Chondrocyte (in vitro differentiated cells): ENCODE data around the gene ZG16B. TPM values are rescaled to one million over a fixed set of nuclear protein-coding genes. Genes with fewer than 3 reads are reported as not detected.

Experiments
- DNase-seq: peaks from one replicate; pipeline ENCODE4 v3.0.0; 2021; ENCODE audit warnings: mixed read lengths, low spot score
- H3K27ac Mint-ChIP-seq: one replicate; pipeline ENCODE4 v1.8.0; 2021; ENCODE audit warnings: mild to moderate bottlenecking, moderate library complexity, mixed read lengths; ENCODE audit not compliant: unreplicated experiment
- H3K27me3 Mint-ChIP-seq: 2 replicates; pipeline ENCODE4 v1.8.0; 2021; ENCODE audit warnings: low read depth, mixed read lengths
- H3K36me3 Mint-ChIP-seq: 2 replicates; pipeline ENCODE4 v1.8.0; 2021; ENCODE audit warnings: low read depth, mixed read lengths
- H3K4me1 Mint-ChIP-seq: 2 replicates; pipeline ENCODE4 v1.8.0; 2021; ENCODE audit warnings: low read depth, mild to moderate bottlenecking, mixed read lengths
- H3K4me3 Mint-ChIP-seq: one replicate; pipeline ENCODE4 v1.8.0; 2021; ENCODE audit warnings: mild to moderate bottlenecking, moderate library complexity, mixed read lengths; ENCODE audit not compliant: unreplicated experiment
- H3K9me3 Mint-ChIP-seq: 2 replicates; pipeline ENCODE4 v1.8.0; 2021; ENCODE audit warnings: low read depth, mixed read lengths
- CTCF ChIP-seq: fragments of 200-600 bp; sonication (generic); IDR thresholded peaks from 2 replicates; pipeline ENCODE4 v1.5.0; 2021; ENCODE audit warnings: antibody characterized with exemption, mild to moderate bottlenecking, moderate library complexity
- total RNA-seq: library from RNA; stranded (reverse); gene quantifications from 3 replicates; pipeline ENCODE4 v1.2.1, GENCODE V29; 2021

The ZG16B gene
- total RNA-seq, 1 donor from 2014 or later: 2.1 TPM

DNA sequence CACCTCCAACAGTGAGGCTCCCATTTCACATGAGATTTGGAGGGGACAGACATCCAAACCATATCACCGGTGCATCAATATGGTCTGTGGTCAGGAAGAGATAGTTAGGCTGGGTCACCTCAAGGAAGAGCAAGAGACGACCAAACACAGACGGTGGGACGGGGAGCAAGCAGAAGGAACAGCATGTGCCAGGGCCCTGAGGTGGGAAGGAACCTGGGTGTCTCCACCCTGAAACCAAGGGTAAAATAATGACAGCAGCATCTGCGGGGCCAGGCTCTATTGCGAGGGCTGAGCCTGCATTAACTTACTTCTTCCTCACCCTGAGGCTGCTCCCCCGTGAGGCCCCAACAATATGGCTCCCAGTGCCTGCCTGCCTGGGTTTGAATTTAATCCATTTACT, 21.9 kb upstream of the ZG16B start:
- no peak for TF ChIP-seq CTCF
- H3K36me3 Mint-ChIP-seq: peaks cover 5% of the 10 kb centered on the region
- peaks cover 47% of the 10 kb centered on the region for H3K27me3 Mint-ChIP-seq
- no peaks in the 10 kb centered on the region for H3K4me1 Mint-ChIP-seq
- no peak overlapping the region for H3K4me3 Mint-ChIP-seq
- peaks cover 29% of the 10 kb centered on the region for H3K9me3 Mint-ChIP-seq
- peak; percentile 48 for DNase-seq
- no peak overlapping the region for H3K27ac Mint-ChIP-seq

DNA sequence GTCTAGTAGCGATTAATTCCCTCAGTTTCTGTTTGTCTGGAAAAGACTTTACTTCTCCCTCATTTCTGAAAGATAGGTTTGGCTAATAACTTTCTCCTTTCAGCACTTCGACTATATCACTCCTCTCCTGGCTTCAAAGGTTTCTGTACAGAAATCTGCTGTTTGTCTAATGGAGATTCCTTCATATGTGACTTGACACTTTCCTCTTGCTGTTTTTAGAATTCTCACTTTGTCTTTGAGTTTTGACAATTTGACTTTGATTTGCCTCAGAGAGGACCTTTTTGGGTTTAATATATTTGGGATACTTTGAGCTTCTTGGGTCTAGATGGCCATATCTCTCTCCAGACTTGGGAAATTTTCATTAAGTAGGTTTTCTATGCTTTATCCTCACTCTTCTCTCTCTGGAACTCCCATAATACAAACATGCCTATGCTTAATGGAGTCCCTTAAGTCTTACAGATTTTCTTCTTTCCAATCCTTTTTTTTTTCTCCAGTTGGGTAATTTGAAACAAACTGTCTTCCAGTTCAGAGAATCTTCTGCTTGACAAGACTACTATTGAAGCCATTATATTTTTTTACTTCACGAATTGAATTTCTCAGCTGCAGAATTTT, 20.8 kb upstream of the ZG16B start:
- Mint-ChIP-seq H3K27ac (no peak overlapping the region), H3K4me1 (no peaks in the 10 kb centered on the region), H3K27me3 (peaks cover 46% of the 10 kb centered on the region), H3K9me3 (peaks cover 18% of the 10 kb centered on the region), H3K36me3 (peaks cover 2% of the 10 kb centered on the region), H3K4me3 (no peak overlapping the region)
- no peak for TF ChIP-seq CTCF
- no peak for DNase-seq

DNA sequence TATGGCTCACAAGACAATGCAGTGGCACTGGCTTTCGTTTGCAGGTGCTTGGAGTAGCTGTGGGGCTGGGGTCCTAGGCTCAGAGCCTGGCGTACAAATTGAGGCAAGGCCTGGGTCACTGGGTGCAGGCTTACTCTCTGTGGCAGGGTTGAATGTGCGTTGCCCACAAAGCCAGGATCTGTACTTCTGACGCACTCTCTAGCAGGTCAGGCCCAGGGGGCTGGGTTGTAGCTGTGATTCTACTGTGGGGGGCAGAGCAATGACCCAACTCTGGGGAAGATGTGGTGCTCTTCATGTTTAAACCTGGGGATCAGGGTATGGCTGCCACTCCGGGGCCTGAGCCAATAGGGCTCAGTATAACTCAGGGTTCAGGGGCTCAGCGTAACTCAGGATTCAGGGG, 19.5 kb upstream of the ZG16B start:
- peaks cover 12% of the 10 kb centered on the region for H3K9me3 Mint-ChIP-seq
- H3K36me3 Mint-ChIP-seq: peaks cover 2% of the 10 kb centered on the region
- no peak overlapping the region for H3K27ac Mint-ChIP-seq
- H3K27me3 Mint-ChIP-seq: peaks cover 51% of the 10 kb centered on the region
- no peaks in the 10 kb centered on the region for H3K4me1 Mint-ChIP-seq
- DNase-seq: peak; percentile 38
- TF ChIP-seq CTCF: no peak
- H3K4me3 Mint-ChIP-seq: no peak overlapping the region

DNA sequence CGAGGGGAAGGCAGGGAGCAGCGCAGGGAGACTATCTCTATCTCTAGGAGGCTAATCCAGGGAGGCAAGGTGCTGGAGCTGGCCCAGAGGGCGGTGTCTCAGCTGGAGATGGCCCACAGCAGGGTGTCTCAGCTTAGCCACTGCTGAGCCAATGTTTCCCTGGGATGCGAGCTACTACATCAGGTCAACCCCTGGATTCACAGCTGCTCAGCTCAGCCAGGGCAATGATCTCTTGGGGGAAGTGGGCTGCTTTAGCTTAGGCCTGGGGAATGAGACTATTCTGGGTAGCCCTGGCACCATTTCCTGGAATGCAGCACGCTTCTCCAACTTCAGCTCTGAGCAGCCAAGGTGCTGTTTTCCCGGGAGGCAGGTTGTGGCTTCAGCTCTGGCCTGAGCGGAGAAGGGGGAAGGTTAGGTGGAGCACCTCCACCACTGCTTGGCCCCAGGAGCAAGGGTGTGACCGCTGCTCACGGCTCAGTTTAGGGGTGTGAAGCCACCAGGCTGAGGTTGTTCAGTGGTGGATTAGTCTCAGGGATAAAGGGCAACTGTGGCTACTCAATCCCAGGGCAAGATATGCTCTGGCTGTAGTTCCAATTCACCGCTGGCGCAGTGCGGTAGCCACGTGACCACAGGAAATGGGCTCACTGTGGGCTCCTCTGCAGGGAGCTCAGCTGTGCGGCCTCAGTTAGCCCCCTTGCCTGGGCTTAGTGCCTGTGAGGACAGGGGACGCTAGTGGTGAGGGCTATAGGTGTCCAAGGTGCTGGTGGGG, 18.2 kb upstream of the ZG16B start:
- H3K27ac Mint-ChIP-seq: no peak overlapping the region
- H3K9me3 Mint-ChIP-seq: peaks cover 12% of the 10 kb centered on the region
- DNase-seq: peak; percentile 54
- TF ChIP-seq CTCF: no peak
- no peak overlapping the region for H3K4me3 Mint-ChIP-seq
- H3K4me1 Mint-ChIP-seq: no peaks in the 10 kb centered on the region
- peaks cover 46% of the 10 kb centered on the region for H3K27me3 Mint-ChIP-seq
- H3K36me3 Mint-ChIP-seq: peaks cover 2% of the 10 kb centered on the region

- Mint-ChIP-seq H3K36me3 (peaks cover 1% of the 10 kb centered on the region), H3K27me3 (peaks cover 38% of the 10 kb centered on the region), H3K9me3 (peaks cover 9% of the 10 kb centered on the region), H3K4me3 (no peak overlapping the region), H3K4me1 (no peaks in the 10 kb centered on the region), H3K27ac (no peak overlapping the region)
- no peak for TF ChIP-seq CTCF
- DNase-seq: peak; percentile 62
These were observed 16.3 kb upstream of the ZG16B start for GRCh38 chr16:2813771-2814221.
